Fibroblast of skin of scalp (primary cell): ENCODE results near the gene CFAP77.

Experiments
- DNase-seq: peaks from one replicate; pipeline ENCODE4 v3.0.0-alpha.2; 2013

CFAP77 gene

GRCh38 chr9:132497731-132498130, 87.7 kb downstream of the CFAP77 start:
- no peak for DNase-seq

- DNase-seq = peak; percentile 31
Measured at GRCh38 chr9:132498531-132499210, 88.7 kb downstream of the CFAP77 start.

- DNase-seq = no peak
Measured at GRCh38 chr9:132499251-132499650, 89.2 kb downstream of the CFAP77 start.

GRCh38 chr9:132500193-132500592, 90.2 kb downstream of the CFAP77 start:
- no peak for DNase-seq

GRCh38 chr9:132502480-132502879, 92.5 kb downstream of the CFAP77 start:
- no peak for DNase-seq

GRCh38 chr9:132503116-132503515, 93.1 kb downstream of the CFAP77 start:
- no peak for DNase-seq

GRCh38 chr9:132504488-132504887, 94.5 kb downstream of the CFAP77 start:
- no peak for DNase-seq

GRCh38 chr9:132505991-132506655, 96.1 kb downstream of the CFAP77 start:
- DNase-seq = no peak

- no peak for DNase-seq
Measured at GRCh38 chr9:132506977-132507669, 97.1 kb downstream of the CFAP77 start.

GRCh38 chr9:132507670-132508469, 97.9 kb downstream of the CFAP77 start:
- DNase-seq = peak; percentile 69

- peak; percentile 7 for DNase-seq
Measured at GRCh38 chr9:132509928-132510874, 100.2 kb downstream of the CFAP77 start.

- no peak for DNase-seq
Measured at GRCh38 chr9:132511191-132511999, 101.4 kb downstream of the CFAP77 start.

GRCh38 chr9:132513416-132513815, 103.4 kb downstream of the CFAP77 start:
- no peak for DNase-seq

GRCh38 chr9:132514011-132514744, 104.2 kb downstream of the CFAP77 start:
- no peak for DNase-seq

GRCh38 chr9:132514821-132515220, 104.8 kb downstream of the CFAP77 start:
- no peak for DNase-seq

- DNase-seq = no peak
Measured at GRCh38 chr9:132516301-132516700, 106.3 kb downstream of the CFAP77 start.

GRCh38 chr9:132516911-132517310, 106.9 kb downstream of the CFAP77 start:
- no peak for DNase-seq

- DNase-seq = no peak
Measured at GRCh38 chr9:132517815-132518550, 108.0 kb downstream of the CFAP77 start.

- DNase-seq = no peak
Measured at GRCh38 chr9:132518626-132519025, 108.6 kb downstream of the CFAP77 start.
